MCF 10A (cell line): Measurements from ENCODE around the gene CSNK2A1. TPM values are rescaled to one million over a fixed set of nuclear protein-coding genes. Genes with fewer than 3 reads are reported as not detected.

Source experiments
- BruUV-seq: library from RNA; stranded (reverse); fragments of 400-500 nt; replicated peaks from 2 replicates; lab custom pipeline; 2021; lab: Mats Ljungman, UMichigan
- CTCF ChIA-PET: fragments of 300-600 bp; sonication (Branson Sonifier 250); formaldehyde crosslinking; extraction: SDS; loops from one replicate; lab custom pipeline; 2021; ENCODE audit warnings: antibody characterized with exemption, inconsistent platforms; lab: Yijun Ruan, JAX
- POLR2A ChIA-PET: fragments of 300-600, 350-650 bp; sonication (Branson Sonifier 250); formaldehyde crosslinking; extraction: SDS; loops from one replicate; lab custom pipeline; 2020; ENCODE audit warnings: antibody characterized with exemption, inconsistent platforms; lab: Yijun Ruan, JAX
- DNase-seq: peaks from one replicate; pipeline ENCODE4 v3.0.0-alpha.2; 2018; ENCODE audit not compliant: unreplicated experiment
- H3K27ac Mint-ChIP-seq: one replicate; pipeline ENCODE4 v1.8.0; 2022; ENCODE audit warnings: mild to moderate bottlenecking, low read depth, mixed read lengths; ENCODE audit not compliant: unreplicated experiment
- H3K27me3 Mint-ChIP-seq: one replicate; pipeline ENCODE4 v1.8.0; 2022; ENCODE audit warnings: mixed read lengths; ENCODE audit not compliant: insufficient read depth, unreplicated experiment
- H3K36me3 Mint-ChIP-seq: one replicate; pipeline ENCODE4 v1.8.0; 2022; ENCODE audit warnings: mild to moderate bottlenecking, moderate library complexity, mixed read lengths; ENCODE audit not compliant: insufficient read depth, unreplicated experiment
- H3K4me1 Mint-ChIP-seq: one replicate; pipeline ENCODE4 v1.8.0; 2022; ENCODE audit warnings: mixed read lengths; ENCODE audit not compliant: insufficient read depth, unreplicated experiment
- H3K4me3 Mint-ChIP-seq: one replicate; pipeline ENCODE4 v1.8.0; 2022; ENCODE audit warnings: mild to moderate bottlenecking, moderate library complexity, mixed read lengths; ENCODE audit not compliant: unreplicated experiment
- H3K9me3 Mint-ChIP-seq: one replicate; pipeline ENCODE4 v1.8.0; 2022; ENCODE audit warnings: mixed read lengths; ENCODE audit not compliant: unreplicated experiment
- intact Hi-C: fragments of 100-400 bp; cut with micrococcal nuclease; formaldehyde crosslinking; loops from 2 replicates; pipeline ENCODE4 v1.14.1; 2022
- total RNA-seq: library from RNA; stranded (reverse); gene quantifications from 2 replicates; pipeline ENCODE4 v1.2.3, GENCODE V29; 2022
- TF ChIP-seq, protein P1 (sequence below): fragments of 200-600 bp; IDR thresholded peaks from one replicate; pipeline ENCODE4 v1.8.0; 2022; ENCODE audit warnings: antibody characterized with exemption, mild to moderate bottlenecking; ENCODE audit not compliant: unreplicated experiment

The CSNK2A1 gene
- total RNA-seq, 1 experiment from 2014 or later, result 271 TPM

DNA sequence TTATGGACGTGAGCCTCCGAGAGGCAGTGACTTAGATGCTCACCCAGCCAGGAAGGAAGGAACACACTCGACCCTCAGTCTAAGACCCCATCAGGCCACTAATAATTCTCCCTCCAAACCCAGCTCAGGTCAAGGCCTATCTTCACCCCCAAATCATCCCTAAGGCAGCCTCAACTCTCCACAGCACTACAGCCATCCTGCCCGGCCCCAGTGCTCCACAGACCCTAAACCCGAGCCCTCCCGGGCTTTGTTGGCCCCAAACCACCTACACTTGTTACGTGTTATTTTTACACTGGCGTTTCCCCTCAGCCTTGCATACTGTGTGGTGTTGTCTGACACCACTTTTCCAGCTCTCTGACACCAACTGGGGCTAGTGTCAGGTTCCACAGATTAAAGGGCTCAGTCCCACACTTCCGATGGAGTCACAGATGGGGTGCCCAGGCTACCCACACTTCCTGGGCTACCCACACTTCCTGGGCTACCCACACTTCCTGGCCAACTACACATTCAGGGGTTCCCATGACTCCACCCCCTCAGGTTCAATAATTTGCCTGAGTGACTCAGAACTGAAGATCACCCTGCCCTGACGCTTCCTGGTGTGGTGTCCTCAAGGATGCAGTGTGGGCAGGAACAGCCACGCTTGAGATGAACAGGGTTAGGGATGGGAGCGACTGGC, 110.2 kb downstream of the CSNK2A1 start:
- TF ChIP-seq, protein P1, sequence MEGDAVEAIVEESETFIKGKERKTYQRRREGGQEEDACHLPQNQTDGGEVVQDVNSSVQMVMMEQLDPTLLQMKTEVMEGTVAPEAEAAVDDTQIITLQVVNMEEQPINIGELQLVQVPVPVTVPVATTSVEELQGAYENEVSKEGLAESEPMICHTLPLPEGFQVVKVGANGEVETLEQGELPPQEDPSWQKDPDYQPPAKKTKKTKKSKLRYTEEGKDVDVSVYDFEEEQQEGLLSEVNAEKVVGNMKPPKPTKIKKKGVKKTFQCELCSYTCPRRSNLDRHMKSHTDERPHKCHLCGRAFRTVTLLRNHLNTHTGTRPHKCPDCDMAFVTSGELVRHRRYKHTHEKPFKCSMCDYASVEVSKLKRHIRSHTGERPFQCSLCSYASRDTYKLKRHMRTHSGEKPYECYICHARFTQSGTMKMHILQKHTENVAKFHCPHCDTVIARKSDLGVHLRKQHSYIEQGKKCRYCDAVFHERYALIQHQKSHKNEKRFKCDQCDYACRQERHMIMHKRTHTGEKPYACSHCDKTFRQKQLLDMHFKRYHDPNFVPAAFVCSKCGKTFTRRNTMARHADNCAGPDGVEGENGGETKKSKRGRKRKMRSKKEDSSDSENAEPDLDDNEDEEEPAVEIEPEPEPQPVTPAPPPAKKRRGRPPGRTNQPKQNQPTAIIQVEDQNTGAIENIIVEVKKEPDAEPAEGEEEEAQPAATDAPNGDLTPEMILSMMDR, result no peak
- DNase-seq, result no peak
- no peaks in the 10 kb centered on the region for H3K27me3 Mint-ChIP-seq
- H3K4me3 Mint-ChIP-seq, result no peak overlapping the region
- ChIA-PET POLR2A (interaction anchor here (0.8 to 2.4 kb wide), 6 partner anchors 9 to 72 kb away, joined by 3 to 10 read pairs (median 5); no protein-coding TSS in a partner anchor), CTCF (interaction anchor here (0.6 to 10.0 kb wide), 4 partner anchors 71 to 306 kb away, joined by 4 to 118 read pairs (median 22); no protein-coding TSS in a partner anchor)
- H3K4me1 Mint-ChIP-seq, result peaks cover 7% of the 10 kb centered on the region
- peak overlapping the region; percentile 75 for H3K27ac Mint-ChIP-seq
- intact Hi-C loops, result no loop called here
- H3K36me3 Mint-ChIP-seq, result peaks cover 79% of the 10 kb centered on the region
- H3K9me3 Mint-ChIP-seq, result no peaks in the 10 kb centered on the region
- TSS peak; percentile 3 for BruUV-seq

DNA sequence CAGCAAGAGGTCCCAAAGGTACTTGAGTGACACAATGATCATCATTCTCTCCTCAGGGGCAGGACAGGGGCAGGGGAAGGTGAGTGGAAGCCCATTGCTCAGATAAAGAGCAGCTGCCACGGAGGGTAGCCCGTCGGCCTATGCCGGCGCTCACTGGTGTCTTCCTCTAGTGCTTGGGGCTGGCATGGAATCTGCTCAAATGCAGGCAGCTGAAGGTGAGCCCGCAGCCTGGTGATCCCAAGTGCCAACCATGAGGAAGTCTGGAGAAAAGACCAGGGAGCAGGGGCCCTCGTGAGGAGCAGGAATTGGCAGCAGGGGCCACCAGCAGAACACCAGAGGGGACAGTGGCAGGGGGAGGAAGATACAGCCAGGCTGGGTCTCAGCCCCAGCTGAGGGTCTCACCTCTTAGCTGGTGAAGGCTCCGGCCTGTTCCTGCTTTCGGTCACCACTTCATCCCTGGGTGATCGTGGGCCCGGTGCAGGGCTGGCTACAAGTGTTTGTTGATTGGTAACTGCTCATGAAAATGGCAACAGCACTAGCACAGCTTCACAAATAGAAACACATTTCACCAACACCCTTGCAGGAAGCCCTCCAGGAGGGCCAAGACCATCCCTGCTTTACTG, 110.8 kb downstream of the CSNK2A1 start:
- Mint-ChIP-seq H3K27ac (peak overlapping the region; percentile 75), H3K27me3 (no peaks in the 10 kb centered on the region), H3K9me3 (no peaks in the 10 kb centered on the region), H3K4me1 (peaks cover 7% of the 10 kb centered on the region), H3K36me3 (peaks cover 79% of the 10 kb centered on the region), H3K4me3 (no peak overlapping the region)
- TF ChIP-seq, protein P1, result no peak
- DNase-seq, result no peak
- POLR2A ChIA-PET, result interaction anchor here (0.8 to 2.4 kb wide), 6 partner anchors 10 to 71 kb away, joined by 3 to 10 read pairs (median 5); no protein-coding TSS in a partner anchor
- CTCF ChIA-PET, result interaction anchor here (0.7 to 10.0 kb wide), 8 partner anchors 10 to 307 kb away, joined by 3 to 118 read pairs (median 6); no protein-coding TSS in a partner anchor
- no TSS peak for BruUV-seq
- intact Hi-C loops, result no loop called here

DNA sequence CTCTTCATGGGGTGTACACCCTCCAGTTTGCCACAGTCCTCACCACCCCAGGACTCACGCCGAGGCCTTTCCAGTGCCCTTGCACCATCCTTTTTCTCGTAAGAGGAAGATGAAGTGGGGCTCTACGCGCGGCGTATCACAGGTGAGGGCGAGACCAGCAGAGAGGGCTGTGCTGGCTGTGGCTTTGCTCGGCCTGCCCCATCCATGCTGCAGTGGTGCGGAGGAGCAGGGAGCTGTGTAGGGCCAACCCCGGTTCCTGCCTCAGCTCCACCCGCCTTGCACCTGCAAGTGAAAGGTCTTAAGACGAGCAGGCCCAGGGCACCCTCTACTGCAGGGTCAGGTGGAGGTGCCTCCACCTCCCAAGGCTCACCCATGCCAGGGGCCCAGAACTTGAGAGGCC, 111.4 kb downstream of the CSNK2A1 start:
- H3K27ac Mint-ChIP-seq, result no peak overlapping the region
- TF ChIP-seq, protein P1, result no peak
- H3K4me3 Mint-ChIP-seq, result no peak overlapping the region
- peaks cover 80% of the 10 kb centered on the region for H3K36me3 Mint-ChIP-seq
- POLR2A ChIA-PET, result interaction anchor here (0.9 to 2.8 kb wide), 11 partner anchors 9 to 70 kb away, joined by 3 to 20 read pairs (median 4); no protein-coding TSS in a partner anchor
- H3K4me1 Mint-ChIP-seq, result peaks cover 7% of the 10 kb centered on the region
- CTCF ChIA-PET, result interaction anchor here (0.6 to 10.0 kb wide), 19 partner anchors 9 to 398 kb away, joined by 3 to 118 read pairs (median 7); no protein-coding TSS in a partner anchor
- BruUV-seq, result no TSS peak
- H3K9me3 Mint-ChIP-seq, result no peaks in the 10 kb centered on the region
- no peak for DNase-seq
- intact Hi-C loops, result no loop called here
- H3K27me3 Mint-ChIP-seq, result no peaks in the 10 kb centered on the region
